ENCODE data around the gene CASP2.

The CASP2 gene

GRCh38 chr7:143299346-143299745, 11.2 kb downstream of the CASP2 start:
- peak; percentile 46 for DNase-seq

- DNase-seq, result peak; percentile 9
These were observed 11.7 kb downstream of the CASP2 start for GRCh38 chr7:143299840-143300239.

- DNase-seq, result no peak
These were observed 13.1 kb downstream of the CASP2 start for GRCh38 chr7:143300959-143301935.

- no peak for DNase-seq
These were observed 15.6 kb downstream of the CASP2 start for GRCh38 chr7:143303733-143304132.

- DNase-seq, result no peak
These were observed 16.8 kb downstream of the CASP2 start for GRCh38 chr7:143304938-143305337.

- DNase-seq, result peak; percentile 43
These were observed 17.4 kb downstream of the CASP2 start for GRCh38 chr7:143305423-143306070.

- DNase-seq, result no peak
These were observed 20.5 kb downstream of the CASP2 start for GRCh38 chr7:143308632-143309031.

GRCh38 chr7:143314127-143314526, 26.0 kb downstream of the CASP2 start:
- DNase-seq, result no peak

- no peak for DNase-seq
These were observed 27.6 kb downstream of the CASP2 start, which contains the start of gene CLCN1 for GRCh38 chr7:143315776-143316175. CLCN1 (plus strand) TSS chr7:143316111; CDS start chr7:143316213, 102 bp downstream.

- no peak for DNase-seq
These were observed 28.3 kb downstream of the CASP2 start for GRCh38 chr7:143316492-143316891.

GRCh38 chr7:143318661-143319060, 30.5 kb downstream of the CASP2 start:
- DNase-seq, result peak; percentile 31

GRCh38 chr7:143320620-143321019, 32.5 kb downstream of the CASP2 start:
- DNase-seq, result no peak

GRCh38 chr7:143321242-143321641, 33.1 kb downstream of the CASP2 start:
- no peak for DNase-seq

- DNase-seq, result no peak
These were observed 33.6 kb downstream of the CASP2 start for GRCh38 chr7:143321734-143322133.

GRCh38 chr7:143322760-143323633, 34.8 kb downstream of the CASP2 start:
- DNase-seq, result no peak

GRCh38 chr7:143323653-143324052, 35.5 kb downstream of the CASP2 start:
- DNase-seq, result no peak

- peak; percentile 6 for DNase-seq
These were observed 37.1 kb downstream of the CASP2 start for GRCh38 chr7:143325240-143325639.

GRCh38 chr7:143327903-143328302, 39.8 kb downstream of the CASP2 start:
- no peak for DNase-seq

- no peak for DNase-seq
These were observed 41.5 kb downstream of the CASP2 start for GRCh38 chr7:143329471-143330170.

GRCh38 chr7:143331179-143331801, 43.1 kb downstream of the CASP2 start:
- peak; percentile 80 for DNase-seq

- no peak for DNase-seq
These were observed 46.1 kb downstream of the CASP2 start for GRCh38 chr7:143334244-143334643.

Data from fibroblast of skin of back (primary cell).